HG03442 (cell line): Measurements from ENCODE around the gene GYPC.

ENCODE experiments used
- ATAC-seq: cut with Tn5 transposase; IDR thresholded peaks from one replicate; pipeline ENCODE4 v1.9.1; 2021; ENCODE audit warnings: mild to moderate bottlenecking, moderate library complexity; ENCODE audit not compliant: unreplicated experiment

GYPC gene

GRCh38 chr2:126725580-126725979 is 69.6 kb downstream of the GYPC start:
- no peak for ATAC-seq

GRCh38 chr2:126729896-126730295 is 73.9 kb downstream of the GYPC start:
- ATAC-seq: no peak

- ATAC-seq: no peak
Observed at GRCh38 chr2:126730655-126731054, 74.7 kb downstream of the GYPC start.

- ATAC-seq: no peak
Observed at GRCh38 chr2:126731353-126731752, 75.4 kb downstream of the GYPC start.

GRCh38 chr2:126732682-126733245 is 76.8 kb downstream of the GYPC start:
- no peak for ATAC-seq

GRCh38 chr2:126733795-126734194 is 77.8 kb downstream of the GYPC start:
- no peak for ATAC-seq

- no peak for ATAC-seq
Observed at GRCh38 chr2:126736133-126736874, 80.3 kb downstream of the GYPC start.

- no peak for ATAC-seq
Observed at GRCh38 chr2:126739141-126739540, 83.2 kb downstream of the GYPC start.

GRCh38 chr2:126744640-126745039 is 88.7 kb downstream of the GYPC start:
- no peak for ATAC-seq
